ENCODE data around the gene SYTL3.

DNA sequence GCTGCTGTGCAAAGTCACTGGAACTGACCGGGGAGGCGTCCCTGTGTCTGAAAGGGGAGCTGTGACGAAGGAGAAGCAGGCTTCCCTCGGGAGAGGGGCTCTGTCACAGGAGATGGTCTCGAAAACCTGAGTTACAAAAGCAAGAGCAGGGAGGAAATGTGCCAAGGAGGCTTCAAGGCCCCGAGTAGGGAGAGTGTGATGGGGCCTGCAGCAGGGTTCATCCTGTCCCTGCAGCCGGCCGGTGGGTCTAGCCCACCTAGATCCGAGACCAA lies 22.0 kb upstream of the SYTL3 start:
- TF ChIP-seq, protein P1, sequence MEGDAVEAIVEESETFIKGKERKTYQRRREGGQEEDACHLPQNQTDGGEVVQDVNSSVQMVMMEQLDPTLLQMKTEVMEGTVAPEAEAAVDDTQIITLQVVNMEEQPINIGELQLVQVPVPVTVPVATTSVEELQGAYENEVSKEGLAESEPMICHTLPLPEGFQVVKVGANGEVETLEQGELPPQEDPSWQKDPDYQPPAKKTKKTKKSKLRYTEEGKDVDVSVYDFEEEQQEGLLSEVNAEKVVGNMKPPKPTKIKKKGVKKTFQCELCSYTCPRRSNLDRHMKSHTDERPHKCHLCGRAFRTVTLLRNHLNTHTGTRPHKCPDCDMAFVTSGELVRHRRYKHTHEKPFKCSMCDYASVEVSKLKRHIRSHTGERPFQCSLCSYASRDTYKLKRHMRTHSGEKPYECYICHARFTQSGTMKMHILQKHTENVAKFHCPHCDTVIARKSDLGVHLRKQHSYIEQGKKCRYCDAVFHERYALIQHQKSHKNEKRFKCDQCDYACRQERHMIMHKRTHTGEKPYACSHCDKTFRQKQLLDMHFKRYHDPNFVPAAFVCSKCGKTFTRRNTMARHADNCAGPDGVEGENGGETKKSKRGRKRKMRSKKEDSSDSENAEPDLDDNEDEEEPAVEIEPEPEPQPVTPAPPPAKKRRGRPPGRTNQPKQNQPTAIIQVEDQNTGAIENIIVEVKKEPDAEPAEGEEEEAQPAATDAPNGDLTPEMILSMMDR (conservative IDR thresholded peaks at IDR 0.05; ENCODE audit: low read length) = no peak
- TF ChIP-seq EZH2phosphoT487 (IDR thresholded peaks at IDR 0.05; ENCODE audit: borderline replicate concordance) = no peak
